ENCODE data around the gene RFX4.
"Not testable (repeated sequence)": the region's sequence is repeated elsewhere in the genome, so short reads cannot be mapped to it uniquely, and the experiment has no call there.

The RFX4 gene

DNA sequence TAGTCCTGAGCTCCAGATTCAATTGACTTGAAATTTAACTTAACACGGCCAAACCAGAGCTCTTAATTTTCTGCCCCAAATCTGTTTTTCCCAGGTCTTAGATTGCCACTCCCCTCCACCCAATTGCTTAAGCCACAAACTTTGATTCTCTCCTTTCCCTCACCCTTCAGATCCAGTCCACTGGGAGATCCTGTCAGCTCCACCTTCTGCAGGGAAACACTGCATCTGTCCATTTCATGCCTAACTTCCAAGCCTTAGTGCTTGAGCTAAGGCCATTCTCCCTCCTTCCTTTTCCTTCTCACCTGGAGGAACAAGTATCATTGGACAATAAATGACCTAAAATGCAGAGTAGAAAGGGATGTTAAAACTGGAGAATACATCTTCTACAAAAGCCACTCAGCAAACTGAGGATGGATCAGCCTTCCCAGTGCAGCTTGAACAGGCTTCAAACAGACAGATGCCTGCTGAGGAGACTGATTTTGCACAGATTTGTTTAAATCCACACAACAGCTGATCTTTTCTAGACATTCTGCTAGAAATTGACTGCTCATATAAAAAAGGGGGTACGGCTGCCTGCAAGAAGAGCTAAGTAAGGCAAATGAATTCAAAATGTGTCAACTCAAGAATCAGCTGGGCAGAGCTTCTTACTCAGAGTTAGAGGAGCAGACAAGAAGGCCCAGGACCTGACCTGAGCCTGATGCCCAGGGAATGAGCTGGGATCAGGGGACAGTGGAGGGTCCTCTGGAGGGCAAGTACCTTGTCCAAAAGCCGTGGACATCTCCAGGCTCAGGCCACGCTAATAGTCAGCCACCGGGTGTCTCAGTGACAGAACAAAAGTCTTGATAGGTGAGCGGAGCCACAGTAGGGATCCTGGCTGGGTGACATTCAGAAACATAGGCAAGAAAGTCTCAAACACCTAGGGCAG, 110.4 kb downstream of the RFX4 start:
- DNase-seq: no peak

DNA sequence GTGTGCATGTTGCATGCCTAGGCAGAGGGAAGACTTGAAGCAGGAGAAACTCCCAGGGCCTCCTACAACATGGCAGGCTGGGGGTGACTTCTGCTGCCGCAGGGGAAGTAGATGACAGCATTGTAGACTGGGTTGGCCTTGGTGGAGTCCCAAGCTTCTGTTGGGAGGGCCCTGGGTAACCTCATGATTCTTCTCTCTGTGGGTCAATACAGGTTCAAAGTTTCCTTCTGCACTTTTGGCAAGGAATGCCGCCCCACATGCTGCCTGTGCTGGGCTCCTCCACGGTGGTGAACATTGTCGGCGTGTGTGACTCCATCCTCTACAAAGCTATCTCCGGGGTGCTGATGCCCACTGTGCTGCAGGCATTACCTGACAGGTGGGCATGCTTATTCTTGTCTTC, 113.3 kb downstream of the RFX4 start:
- no peak for DNase-seq

DNA sequence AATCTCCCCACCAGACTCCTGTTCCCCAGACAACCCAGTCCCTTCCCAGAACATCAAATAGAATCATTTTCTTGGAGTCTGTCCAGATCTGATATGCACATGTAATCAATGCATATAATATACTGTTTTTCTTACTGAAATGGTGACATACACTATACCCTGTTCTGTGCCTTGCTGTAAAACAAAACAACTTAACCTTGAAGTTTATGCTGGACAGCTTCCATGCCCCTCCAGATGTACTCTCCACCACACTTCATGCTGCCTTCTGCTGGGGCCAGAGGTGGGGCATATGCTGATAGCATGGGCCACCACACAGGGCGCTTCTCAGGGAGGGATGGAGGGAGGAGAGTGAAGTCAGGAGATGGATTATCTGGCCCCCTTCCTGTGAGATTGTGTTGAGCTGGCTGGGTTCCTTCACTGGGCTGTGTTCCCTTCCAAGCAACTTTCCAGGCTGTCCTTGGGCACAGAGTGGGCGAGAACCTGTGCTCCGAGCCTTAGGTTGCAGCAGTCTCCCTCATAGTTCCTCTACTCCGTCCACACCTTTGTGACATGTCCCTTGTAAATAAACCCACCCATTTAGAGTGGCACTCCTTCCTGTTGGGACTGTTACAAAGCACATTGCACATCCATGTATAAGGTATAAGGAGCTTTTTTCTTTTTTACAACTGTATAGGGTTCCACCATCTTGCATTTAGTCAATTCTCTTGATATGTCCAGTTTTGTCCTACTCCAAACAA, 114.0 kb downstream of the RFX4 start:
- no peak for DNase-seq

DNA sequence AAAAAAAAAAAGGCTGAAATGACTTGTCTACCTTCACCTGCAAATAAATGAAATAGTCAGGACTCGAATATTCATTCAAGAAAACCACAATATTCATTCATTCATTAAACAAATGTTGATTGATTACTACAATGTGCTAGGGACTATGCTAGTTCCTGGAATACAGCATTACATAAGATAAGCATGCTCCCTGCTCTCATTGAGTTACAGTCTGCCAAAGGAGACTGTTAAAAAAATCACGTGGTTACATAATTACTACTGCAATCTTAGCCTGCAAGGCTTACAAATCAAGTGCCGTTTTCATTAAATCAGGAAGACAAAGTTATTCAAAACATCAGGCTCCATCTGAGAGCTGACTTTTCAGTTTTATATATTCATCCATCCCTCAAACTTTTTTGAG, 121.3 kb downstream of the RFX4 start:
- no peak for DNase-seq

DNA sequence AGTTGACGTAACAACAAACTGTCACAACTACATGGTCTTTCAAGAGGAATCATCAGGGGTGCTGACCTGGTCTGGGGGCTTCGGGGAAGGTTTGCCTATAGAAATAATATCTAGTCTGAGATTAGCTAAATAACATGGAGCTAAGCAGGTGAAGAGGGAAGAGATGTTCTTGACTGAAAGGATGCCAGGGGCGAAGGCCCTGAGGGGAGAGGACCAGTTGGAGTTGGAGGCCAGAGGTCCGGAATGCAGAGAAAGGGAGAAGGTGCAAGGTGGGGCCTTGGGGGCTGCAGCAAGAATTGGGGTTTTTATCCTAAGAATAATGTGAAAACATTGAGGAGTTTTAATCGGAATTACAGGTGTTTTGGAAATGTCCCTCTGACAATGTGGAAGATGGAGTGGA, 123.2 kb downstream of the RFX4 start:
- DNase-seq: no peak

DNA sequence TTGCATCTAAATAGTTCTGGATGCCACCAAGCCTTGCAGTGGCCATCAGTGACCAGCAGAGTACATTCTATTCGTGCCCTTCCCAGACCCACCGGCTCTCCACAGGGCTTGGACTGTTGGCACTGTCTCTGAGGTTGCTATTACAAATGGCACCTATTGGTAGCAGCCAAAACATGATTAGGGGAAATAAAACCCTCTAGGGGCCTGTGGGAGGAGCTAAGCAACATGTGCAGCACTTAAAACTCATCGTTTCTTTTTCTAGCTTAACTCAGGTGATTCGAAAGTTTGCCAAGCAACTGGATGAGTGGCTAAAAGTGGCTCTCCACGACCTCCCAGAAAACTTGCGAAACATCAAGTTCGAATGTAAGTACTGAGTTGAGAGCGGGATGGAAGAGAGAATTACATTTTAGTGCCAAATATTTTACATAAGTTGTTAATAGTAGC, 126.3 kb downstream of the RFX4 start:
- DNase-seq: no peak

DNA sequence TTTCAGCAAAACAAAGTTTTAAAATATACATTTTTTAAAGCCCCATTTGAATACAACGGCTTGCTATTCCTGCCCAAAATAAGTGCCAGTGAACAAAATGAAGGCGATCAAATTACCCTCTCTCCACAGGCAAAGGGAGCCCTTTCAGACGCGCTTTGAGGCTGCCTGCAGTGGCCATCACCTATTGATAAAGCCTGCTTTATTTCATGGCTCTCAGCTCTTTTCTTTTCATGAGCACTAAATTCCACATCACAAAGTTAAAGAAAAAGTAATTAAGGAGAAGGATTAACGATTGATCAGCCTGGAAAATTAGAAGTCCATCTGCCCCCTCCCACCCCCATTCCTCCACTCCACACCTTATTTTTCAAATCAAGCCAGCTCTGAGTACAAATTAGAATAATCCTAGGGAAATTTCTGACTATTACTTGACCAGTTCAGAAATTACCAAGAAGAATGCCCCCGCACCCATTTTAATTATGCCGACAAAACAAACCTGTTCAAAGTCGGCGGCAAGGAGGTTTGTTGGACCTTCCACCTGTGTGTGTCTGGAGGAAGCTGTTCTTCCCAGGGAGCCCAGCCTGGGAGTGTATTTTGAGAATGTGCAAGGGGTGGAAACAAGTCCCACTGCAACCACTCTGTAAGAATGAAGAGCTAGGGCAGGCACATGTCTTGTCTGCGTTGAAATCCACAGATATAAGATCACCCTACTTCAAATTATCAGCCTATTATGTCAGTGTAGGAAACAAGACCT, 127.5 kb downstream of the RFX4 start:
- DNase-seq: no peak

DNA sequence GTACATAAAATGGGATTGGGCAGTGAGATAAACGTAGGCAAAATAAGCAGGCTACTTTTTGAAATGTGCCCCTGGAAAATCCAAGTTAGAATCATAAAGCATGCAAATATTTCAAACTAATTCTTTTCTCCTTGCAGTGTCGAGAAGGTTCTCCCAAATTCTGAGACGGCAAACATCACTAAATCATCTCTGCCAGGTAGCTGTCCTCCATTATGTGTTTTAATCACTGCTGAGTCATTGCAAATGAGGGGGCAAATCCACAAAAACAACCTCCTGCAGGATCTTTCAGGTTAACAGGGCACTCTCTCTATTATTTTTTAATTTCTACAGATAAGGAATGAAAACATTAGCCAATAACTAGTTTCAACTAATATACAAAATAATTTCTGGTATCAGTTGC, 128.5 kb downstream of the RFX4 start:
- DNase-seq: no peak

DNA sequence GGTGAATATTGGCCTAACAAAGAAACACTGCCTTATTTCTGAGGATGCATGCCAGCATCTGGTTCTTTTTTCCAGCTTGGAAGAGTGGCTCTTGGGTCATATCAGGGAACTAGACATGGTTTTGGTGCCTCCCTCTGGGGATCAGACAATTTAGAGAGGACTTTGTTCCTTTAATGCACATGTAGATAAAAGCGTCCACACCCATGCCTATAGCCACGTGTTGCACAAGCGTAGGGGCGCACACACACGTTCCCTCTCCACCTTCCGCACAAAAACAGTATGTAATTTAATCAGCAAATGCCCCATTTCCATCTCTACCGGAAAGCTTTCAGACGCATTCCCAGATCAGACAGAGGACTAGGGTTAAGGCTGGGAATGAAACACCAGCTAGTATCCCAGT, 130.0 kb downstream of the RFX4 start:
- DNase-seq: no peak

DNA sequence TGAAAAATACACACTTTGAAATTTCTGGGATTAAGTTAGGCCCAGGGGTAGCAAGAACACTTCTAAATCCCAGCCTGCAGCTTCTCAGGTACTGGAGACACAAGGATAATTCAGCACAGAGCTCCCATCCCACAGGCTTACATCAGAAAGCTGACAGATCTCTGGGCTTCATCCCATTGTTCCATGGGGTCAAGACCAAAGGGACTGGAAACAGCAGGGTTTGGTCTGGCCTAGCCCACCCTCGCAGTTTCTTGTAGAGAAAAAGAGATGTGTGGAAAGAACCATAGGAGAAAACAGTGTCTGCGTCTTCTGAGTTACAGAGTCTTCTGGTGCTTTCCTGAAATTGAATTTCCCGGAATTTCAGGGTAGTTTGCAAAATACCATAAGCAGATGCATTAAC, 132.1 kb downstream of the RFX4 start:
- no peak for DNase-seq

DNA sequence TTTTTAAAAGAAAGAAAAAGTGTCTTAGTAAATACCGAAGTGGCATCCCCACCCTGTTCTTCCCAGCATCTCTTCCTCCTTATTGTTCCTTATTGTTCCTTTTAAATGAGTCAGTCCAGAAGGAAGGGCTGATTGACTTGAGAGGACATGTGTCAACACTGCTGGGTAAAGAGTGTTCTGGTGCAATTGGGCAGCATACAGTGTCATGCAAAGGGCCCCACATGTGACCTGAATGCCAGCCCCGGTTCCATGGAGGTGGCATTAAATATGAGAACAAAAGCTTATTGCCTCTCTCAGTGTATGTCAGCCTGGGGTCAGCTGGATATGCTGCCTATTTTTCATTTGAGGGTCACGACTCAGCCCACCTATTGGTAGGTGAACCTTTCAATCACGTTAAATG, 132.8 kb downstream of the RFX4 start:
- no peak for DNase-seq

DNA sequence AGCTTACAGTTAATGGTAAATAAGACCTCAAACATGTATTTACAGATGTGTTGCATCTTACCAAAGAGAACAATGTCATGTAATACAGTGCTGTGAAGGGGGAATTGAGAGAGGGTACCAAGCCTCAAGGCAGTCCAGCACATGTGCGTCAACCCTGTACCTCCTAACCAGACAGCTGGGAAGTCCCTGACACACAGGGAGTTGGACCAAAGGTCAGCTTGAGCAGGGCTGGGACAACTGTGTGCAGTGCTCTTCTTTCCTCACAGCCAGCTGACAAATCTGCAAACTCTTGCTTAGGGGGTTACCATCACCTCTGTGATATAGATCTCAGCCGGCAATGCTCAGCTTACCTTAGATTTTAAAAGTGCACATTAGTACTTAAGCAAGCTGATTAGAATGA, 134.9 kb downstream of the RFX4 start:
- no peak for DNase-seq

DNA sequence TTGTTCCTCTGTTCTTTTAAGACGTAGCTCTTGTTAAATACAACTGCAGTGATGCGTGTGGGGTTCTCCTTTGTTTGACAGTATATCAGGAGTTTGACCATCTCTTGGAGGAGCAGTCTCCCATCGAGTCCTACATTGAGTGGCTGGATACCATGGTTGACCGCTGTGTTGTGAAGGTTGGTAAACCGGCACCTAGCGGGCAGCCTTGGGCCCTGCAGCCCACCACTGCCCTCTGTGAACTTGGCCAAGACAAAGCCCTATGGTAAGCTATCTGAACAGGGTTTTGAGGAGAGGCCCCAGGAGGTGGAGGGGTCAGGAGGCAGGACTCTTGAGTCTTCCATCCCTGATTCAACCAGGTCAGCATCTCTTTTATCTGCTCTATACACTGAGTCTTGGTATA, 137.1 kb downstream of the RFX4 start:
- no peak for DNase-seq

DNA sequence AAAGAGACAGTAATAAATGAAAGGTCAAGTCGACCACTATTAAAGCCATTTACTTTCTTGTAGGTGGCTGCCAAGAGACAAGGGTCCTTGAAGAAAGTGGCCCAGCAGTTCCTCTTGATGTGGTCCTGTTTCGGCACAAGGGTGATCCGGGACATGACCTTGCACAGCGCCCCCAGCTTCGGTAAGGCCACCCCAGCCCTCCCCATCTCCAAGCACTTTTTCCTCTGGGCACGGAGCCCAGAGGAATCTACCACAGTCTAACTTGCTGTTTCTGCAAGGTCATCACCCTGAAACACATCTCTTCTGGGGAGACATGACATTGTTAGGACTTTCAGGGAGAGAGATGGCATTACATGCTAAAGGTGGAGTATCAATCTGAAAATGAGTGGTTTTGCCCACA, 137.9 kb downstream of the RFX4 start:
- no peak for DNase-seq

DNA sequence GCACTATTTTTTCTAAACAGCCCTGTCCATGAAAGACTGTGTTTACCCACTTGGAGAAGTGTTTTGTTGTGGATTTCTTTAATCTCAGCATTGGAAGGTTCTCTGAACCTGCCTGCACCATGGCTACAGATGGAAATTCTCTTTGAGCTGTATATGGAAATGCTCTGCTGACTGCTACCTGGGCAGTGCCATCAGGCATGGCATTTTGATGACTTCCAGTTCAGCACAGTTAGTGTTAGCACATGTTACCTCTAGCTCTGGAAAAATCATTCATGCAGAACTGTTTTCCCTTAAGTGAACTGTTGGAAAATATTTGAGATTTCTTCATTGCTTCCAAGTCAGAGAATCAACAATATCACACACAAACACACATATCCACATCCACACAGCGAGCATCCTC, 139.1 kb downstream of the RFX4 start:
- no peak for DNase-seq

DNA sequence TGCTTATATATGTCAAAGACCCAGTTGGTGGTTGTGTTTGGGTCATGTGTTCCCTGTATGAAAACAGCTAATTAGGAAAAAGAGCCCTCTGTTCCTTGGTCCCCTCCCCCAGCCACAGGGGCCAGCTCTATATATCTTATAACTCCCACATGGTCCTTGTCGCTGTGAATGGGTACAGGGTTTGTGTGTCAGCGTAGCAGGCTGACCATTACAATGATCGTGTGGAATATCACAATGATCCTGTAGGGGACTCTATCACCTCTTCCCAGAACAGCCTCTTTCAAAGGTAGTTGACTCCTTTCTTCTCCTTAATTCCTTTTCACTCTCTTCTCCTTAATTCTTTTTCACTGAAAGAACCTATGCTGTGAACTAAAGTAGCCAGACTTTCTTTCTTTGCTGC, 140.0 kb downstream of the RFX4 start:
- DNase-seq: no peak

DNA sequence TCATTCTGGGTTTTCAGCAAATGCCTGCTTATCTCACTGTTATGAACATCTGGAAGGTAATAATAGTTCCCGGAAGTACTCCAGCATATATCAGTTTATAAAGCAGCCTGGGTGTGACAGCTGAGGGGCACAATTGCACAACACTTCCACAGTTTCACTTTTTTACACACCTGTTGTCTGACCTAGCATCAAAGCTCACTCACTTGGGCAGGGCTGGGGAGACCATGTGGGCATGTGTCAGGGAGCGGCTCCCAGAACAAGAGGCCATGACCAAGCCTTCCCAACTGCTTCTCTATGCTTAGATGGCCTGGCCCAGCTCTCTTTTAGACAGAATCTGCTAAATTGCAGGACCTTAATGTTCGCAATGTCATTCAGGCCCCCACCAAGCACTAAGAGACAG, 140.6 kb downstream of the RFX4 start:
- no peak for DNase-seq

DNA sequence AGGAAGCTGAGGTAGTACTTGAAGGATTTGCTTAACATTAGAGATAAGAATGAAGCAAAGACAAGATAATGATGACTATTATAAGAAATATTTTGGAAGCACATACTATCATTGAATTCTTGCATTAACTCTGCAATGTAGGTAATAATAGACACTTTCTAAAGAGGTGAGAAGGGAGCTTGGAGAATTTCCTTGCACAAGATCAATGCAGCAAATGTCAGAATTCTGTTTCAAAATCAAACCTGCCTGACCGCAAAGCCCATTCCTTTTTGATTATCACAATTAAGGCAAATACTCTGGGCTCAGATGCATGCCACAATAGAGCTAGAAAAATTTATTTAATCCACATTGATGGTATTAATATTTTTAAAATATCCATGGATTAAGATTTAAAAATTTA, 141.3 kb downstream of the RFX4 start:
- no peak for DNase-seq

DNA sequence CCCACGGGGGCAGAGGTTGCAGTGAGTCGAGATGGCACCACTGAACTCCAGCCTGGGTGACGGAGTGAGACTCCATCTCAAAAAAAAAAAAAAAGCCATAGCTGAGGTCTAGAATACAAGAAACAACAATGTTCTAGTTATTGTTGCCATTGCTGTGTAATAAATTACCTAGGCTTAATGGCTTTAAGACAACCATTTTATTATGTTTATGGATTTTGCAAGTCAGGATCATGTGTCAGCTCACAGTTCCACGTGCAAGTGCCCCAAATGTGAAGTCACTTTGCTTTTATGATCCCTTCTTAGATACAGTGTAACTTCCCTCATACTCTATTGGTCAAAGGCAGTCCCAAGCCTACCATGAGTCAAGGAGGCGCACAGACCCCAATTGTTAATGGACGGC, 142.1 kb downstream of the RFX4 start:
- no peak for DNase-seq

DNA sequence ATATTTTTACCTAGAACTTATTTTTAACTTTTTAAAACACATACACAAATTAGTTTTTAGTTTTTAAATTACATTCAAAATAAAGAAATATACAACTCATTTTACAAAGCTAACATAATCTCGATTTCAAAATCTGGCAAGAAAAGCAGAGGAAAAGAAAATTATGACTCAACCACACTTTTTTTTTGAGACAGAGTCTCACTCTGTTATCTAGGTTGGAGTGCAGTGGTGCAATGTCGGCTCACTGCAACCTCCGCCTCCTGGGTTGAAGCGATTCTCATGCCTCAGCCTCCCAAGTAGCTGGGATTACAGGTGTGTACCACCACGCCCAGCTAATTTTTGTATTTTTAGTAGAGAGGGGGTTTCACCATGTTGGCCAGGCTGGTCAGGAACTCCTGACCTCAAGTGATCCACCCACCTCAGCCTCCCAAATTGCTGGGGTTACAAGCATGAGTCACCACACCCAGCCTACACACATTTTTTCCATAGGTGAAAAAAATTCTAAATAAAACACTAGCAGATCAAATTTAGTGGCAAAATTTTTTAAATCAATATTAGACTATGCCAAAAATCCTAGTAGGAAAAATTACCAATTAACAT, 143.9 kb downstream of the RFX4 start:
- DNase-seq: not testable (repeated sequence)

DNA sequence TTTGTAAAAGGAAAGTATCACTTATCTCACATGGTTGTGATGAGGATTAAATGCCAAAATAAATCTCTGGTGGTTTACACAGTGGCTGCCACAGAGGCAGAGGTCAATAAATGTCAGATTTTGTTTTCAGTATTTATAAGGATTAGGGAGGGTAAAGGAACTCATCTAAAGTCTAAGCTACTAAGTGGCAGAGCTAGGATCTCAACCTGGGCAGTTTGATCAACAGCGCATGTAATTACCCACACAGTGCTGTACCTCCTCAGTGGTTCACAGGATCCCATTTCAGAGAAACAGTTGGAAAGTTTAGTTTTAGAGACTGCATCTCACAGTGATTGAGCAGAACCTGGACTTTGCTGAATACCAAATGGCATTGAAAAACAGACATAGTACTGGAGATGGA, 146.8 kb downstream of the RFX4 start:
- no peak for DNase-seq

DNA sequence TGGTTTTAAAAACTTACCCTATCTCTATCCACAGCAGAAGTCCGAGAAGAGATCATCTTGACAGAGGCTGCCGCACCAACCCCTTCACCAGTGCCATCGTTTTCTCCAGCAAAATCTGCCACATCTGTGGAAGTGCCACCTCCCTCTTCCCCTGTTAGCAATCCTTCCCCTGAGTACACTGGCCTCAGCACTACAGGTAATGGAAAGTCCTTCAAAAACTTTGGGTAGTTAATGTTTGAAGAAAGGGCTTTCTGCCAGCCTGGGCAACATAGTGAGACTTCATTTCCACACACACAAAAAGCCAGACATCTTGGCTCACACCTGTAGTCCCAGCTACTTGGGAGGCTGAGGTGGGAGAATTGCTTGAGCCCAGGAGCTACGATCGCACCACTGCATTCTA, 150.1 kb downstream of the RFX4 start:
- DNase-seq: no peak

DNA sequence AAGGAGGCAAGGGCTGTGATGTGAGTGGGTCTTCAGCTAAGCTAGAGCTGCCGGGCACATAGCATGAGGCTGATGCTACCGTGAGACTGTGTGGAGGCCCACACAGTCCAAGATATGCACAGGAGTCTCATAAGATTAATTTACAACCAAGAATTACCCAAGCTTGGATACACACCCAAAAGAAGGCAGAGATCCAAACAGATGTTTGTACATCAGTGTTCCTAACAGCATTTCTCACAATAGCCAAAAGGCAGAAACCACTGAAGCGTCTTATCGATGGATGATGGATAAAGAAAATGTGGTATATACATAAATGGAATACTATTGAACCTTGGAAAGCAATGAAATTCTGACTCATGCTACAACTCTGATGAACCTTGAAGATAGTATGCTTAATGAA, 150.9 kb downstream of the RFX4 start:
- DNase-seq: no peak
